Body of pancreas (tissue), 4 donors: ENCODE measurements around the gene DAZAP1.

Experiments used
- CTCF ChIP-seq, 7 experiments: fragments of 450-650 bp in 4 of 7; fragments of 200-600 bp in 3 of 7; sonication (generic) in 3 of 7; IDR thresholded peaks; one replicate each; pipeline ENCODE4 v1.5.1; 2016 to 2019; ENCODE audit warnings: antibody characterized with exemption in 7 of 7
- POLR2A ChIP-seq, 3 donors: fragments of 450-650 bp; IDR thresholded peaks; one replicate each; pipeline ENCODE4 v1.6.1; 2016; ENCODE audit warnings: antibody characterized with exemption in 3 of 3, mild to moderate bottlenecking in 2 of 3

GRCh38 chr19:1384478-1385110 is 22.8 kb upstream of the DAZAP1 start:
- TF ChIP-seq POLR2A (IDR thresholded peaks at IDR 0.05) (no peak), CTCF (IDR thresholded peaks at IDR 0.05) (no peak)
